ENCODE data around the gene P2RX1.
A peak's percentile ranks its signal among the peaks of the same experiment; 100 is the strongest.

Gene P2RX1

GRCh38 chr17:3935140-3935542 lies 18.9 kb upstream of the P2RX1 start:
- TF ChIP-seq CTCF (IDR thresholded peaks at IDR 0.05; ENCODE audit: borderline replicate concordance, control extremely low read depth, extremely low read depth, insufficient read depth, missing control alignments), result peak; percentile 52
- DNase-seq (ENCODE audit: low spot score), result peak; percentile 80
- in situ Hi-C loops (cut with MboI; ENCODE audit: low sequenced_read_pairs, unreplicated experiment), result no loop called here

GRCh38 chr17:3929764-3930163 lies 13.5 kb upstream of the P2RX1 start:
- DNase-seq (ENCODE audit: low spot score), result no peak
- in situ Hi-C loops (cut with MboI; ENCODE audit: low sequenced_read_pairs, unreplicated experiment), result no loop called here
- TF ChIP-seq CTCF (IDR thresholded peaks at IDR 0.05; ENCODE audit: borderline replicate concordance, control extremely low read depth, extremely low read depth, insufficient read depth, missing control alignments), result no peak

- no peak for TF ChIP-seq CTCF (IDR thresholded peaks at IDR 0.05; ENCODE audit: borderline replicate concordance, control extremely low read depth, extremely low read depth, insufficient read depth, missing control alignments)
- in situ Hi-C loops (cut with MboI; ENCODE audit: low sequenced_read_pairs, unreplicated experiment), result no loop called here
- no peak for DNase-seq (ENCODE audit: low spot score)
These were observed 12.9 kb upstream of the P2RX1 start for GRCh38 chr17:3929181-3929580.

GRCh38 chr17:3928406-3928805 lies 12.1 kb upstream of the P2RX1 start:
- TF ChIP-seq CTCF (IDR thresholded peaks at IDR 0.05; ENCODE audit: borderline replicate concordance, control extremely low read depth, extremely low read depth, insufficient read depth, missing control alignments), result no peak
- in situ Hi-C loops (cut with MboI; ENCODE audit: low sequenced_read_pairs, unreplicated experiment), result no loop called here
- DNase-seq (ENCODE audit: low spot score), result no peak

GRCh38 chr17:3927628-3928340 lies 11.5 kb upstream of the P2RX1 start:
- DNase-seq (ENCODE audit: low spot score), result no peak

GRCh38 chr17:3926860-3927627 lies 10.8 kb upstream of the P2RX1 start:
- in situ Hi-C loops (cut with MboI; ENCODE audit: low sequenced_read_pairs, unreplicated experiment), result no loop called here
- TF ChIP-seq CTCF (IDR thresholded peaks at IDR 0.05; ENCODE audit: borderline replicate concordance, control extremely low read depth, extremely low read depth, insufficient read depth, missing control alignments), result no peak
- DNase-seq (ENCODE audit: low spot score), result no peak

More at GRCh38 chr17:3927628-3928340, 11.5 kb upstream of the P2RX1 start:
- in situ Hi-C loops (cut with MboI; ENCODE audit: low sequenced_read_pairs, unreplicated experiment), result no loop called here
- TF ChIP-seq CTCF (IDR thresholded peaks at IDR 0.05; ENCODE audit: borderline replicate concordance, control extremely low read depth, extremely low read depth, insufficient read depth, missing control alignments), result no peak
